ENCODE data around the gene SLCO4A1. TPM values are rescaled to one million over a fixed set of nuclear protein-coding genes. Genes with fewer than 3 reads are reported as not detected.

The SLCO4A1 gene
- total and polyA plus RNA-seq, 9 of the 15 experiments (the other 6 are each of a cell fraction or from before 2014, with no cell fraction given) = 1.6 to 21.9 (median 12.8) TPM

- TF ChIP-seq CEBPB (tag; IDR thresholded peaks at IDR 0.05) = peak; percentile 60; the same call in 1 of the 2 replicates
- no peak for TF ChIP-seq FOXA3 (CRISPR knock-in tag; conservative IDR thresholded peaks at IDR 0.05 in 1 of 2, IDR thresholded peaks at IDR 0.05 in 1 of 2)
- no peak for TF ChIP-seq ZNF316 (IDR thresholded peaks at IDR 0.05)
- TF ChIP-seq CEBPG (CRISPR knock-in tag; IDR thresholded peaks at IDR 0.05) = peak; percentile 94
- peak; percentile 50 to 84 for TF ChIP-seq CEBPG (tag; conservative IDR thresholded peaks at IDR 0.05 in 1 of 2, IDR thresholded peaks at IDR 0.05 in 1 of 2)
- TF ChIP-seq MXD1 (CRISPR knock-in tag; IDR thresholded peaks at IDR 0.05; ENCODE audit: borderline replicate concordance, poor library complexity, severe bottlenecking) = no peak
- no peak for TF ChIP-seq ADNP (tag; IDR thresholded peaks at IDR 0.05)
Observed at GRCh38 chr20:62671765-62672164, 29.5 kb downstream of the SLCO4A1 start (continued).

GRCh38 chr20:62674370-62674769 lies 32.1 kb downstream of the SLCO4A1 start:
- in situ Hi-C loops (cut with MboI) = no loop called here
- BruUV-seq (replicated peaks) = no TSS peak
- 0 out of 2 replicates have a peak, but pooled peaks cover under 1% of the 10 kb centered on the region for H3K9me3 ChIP-seq (replicated peaks; ENCODE audit: control insufficient read depth, insufficient read depth, low read depth, low read length)
- no peaks in the 10 kb centered on the region for H3K79me2 ChIP-seq (ENCODE audit: control insufficient read depth, insufficient read depth, low read length)
- ATAC-seq = no peak
- no peak overlapping the region for H3K27ac ChIP-seq (ENCODE audit: extremely low read depth, low read depth, low read length)
- no peaks in the 10 kb centered on the region for H4K20me1 ChIP-seq (replicated peaks; ENCODE audit: control insufficient read depth, insufficient read depth, low read length)
- intact Hi-C loops (cut with micrococcal nuclease) = no loop called here
- peaks cover 21 to 50% of the 10 kb centered on the region in 2 experiments; a peak in 4 of 5 replicates for H3K27me3 ChIP-seq (ENCODE audit: control insufficient read depth in 2 of 2, insufficient read depth in 2 of 2, low read length in 2 of 2)
- FAIRE-seq = no peak
- H3K9me1 ChIP-seq (ENCODE audit: control insufficient read depth, insufficient read depth, low read length) = no peaks in the 10 kb centered on the region
- no peak for DNase-seq (ENCODE audit: extremely low read depth in 1 of 4, low spot score in 3 of 4)
- CTCF ChIA-PET (ENCODE audit: low intra/inter-chr PET ratio) = no interaction called here
- H2AFZ ChIP-seq (ENCODE audit: low read depth, low read length) = no peak overlapping the region
- H3K36me3 ChIP-seq (ENCODE audit: control insufficient read depth, insufficient read depth, low read length) = peaks cover 19% of the 10 kb centered on the region; the same call in 2 of the 3 replicates
- POLR2A ChIA-PET = interaction anchor here (1.6 kb wide), 1 partner anchor 12 kb away, joined by 6 read pairs; no protein-coding TSS in a partner anchor
- peak overlapping the region in 1 of 2 experiments; percentile 48; a peak in 1 of 4 replicates for H3K9ac ChIP-seq (ENCODE audit: insufficient read depth in 1 of 2, low read depth in 2 of 2, low read length in 2 of 2)
- no peak overlapping the region for H3K4me2 ChIP-seq (ENCODE audit: insufficient read depth, low read length)
- peaks cover 0 to 21% of the 10 kb centered on the region in 2 experiments; a peak in 1 of 5 replicates for H3K4me1 ChIP-seq (replicated peaks in 1 of 2; ENCODE audit: control insufficient read depth in 2 of 2, insufficient read depth in 2 of 2, low read length in 2 of 2)
- WGBS (ENCODE audit: insufficient coverage, low coverage, missing lambda C conversion rate) = 46% methylated on average over 10 of the region's 11 CpGs
- no peak overlapping the region for H3K4me3 ChIP-seq
- TF ChIP-seq ASH1L (IDR thresholded peaks at IDR 0.05; ENCODE audit: borderline replicate concordance, low read depth, partially characterized antibody) = no peak
- no peak for TF ChIP-seq CHD4 (IDR thresholded peaks at IDR 0.05; ENCODE audit: insufficient read depth, insufficient replicate concordance, low read depth, low read length, poor library complexity, severe bottlenecking)
- TF ChIP-seq SNIP1 (IDR thresholded peaks at IDR 0.05; ENCODE audit: low read depth) = no peak
- no peak for TF ChIP-seq ZBTB17 (CRISPR knock-in tag; IDR thresholded peaks at IDR 0.05)
- no peak for TF ChIP-seq ARID4B (CRISPR knock-in tag; IDR thresholded peaks at IDR 0.05)
- TF ChIP-seq HNRNPK (IDR thresholded peaks at IDR 0.05; ENCODE audit: low read depth, low read length, poor library complexity, severe bottlenecking) = no peak

Data from K562 (cell line).